ENCODE results near the gene HMGCS2.
A peak's percentile ranks its signal among the peaks of the same experiment; 100 is the strongest.
"Not testable (repeated sequence)": the region's sequence is repeated elsewhere in the genome, so short reads cannot be mapped to it uniquely, and the experiment has no call there.

HMGCS2 gene

DNA sequence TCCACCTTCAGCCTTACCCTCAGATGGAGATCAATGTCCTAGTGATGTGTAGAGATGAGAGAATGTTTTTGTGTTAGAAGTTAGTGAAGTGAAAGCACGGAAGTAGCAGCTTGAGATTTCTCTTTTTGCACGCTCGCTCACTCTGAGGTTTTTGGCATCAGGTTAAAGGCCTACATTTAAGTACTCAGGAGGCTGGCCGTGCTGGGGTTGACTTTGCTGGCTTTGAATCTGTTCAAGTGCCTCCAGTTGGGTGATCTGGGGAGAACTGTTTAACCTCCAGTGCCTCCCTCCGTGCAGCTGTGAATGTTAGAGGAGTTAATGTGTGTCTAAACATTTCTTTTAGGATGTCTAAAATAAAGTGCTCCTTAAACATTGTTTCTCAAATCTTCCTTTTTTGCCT, 43.1 kb downstream of the HMGCS2 start:
- no peak for DNase-seq

DNA sequence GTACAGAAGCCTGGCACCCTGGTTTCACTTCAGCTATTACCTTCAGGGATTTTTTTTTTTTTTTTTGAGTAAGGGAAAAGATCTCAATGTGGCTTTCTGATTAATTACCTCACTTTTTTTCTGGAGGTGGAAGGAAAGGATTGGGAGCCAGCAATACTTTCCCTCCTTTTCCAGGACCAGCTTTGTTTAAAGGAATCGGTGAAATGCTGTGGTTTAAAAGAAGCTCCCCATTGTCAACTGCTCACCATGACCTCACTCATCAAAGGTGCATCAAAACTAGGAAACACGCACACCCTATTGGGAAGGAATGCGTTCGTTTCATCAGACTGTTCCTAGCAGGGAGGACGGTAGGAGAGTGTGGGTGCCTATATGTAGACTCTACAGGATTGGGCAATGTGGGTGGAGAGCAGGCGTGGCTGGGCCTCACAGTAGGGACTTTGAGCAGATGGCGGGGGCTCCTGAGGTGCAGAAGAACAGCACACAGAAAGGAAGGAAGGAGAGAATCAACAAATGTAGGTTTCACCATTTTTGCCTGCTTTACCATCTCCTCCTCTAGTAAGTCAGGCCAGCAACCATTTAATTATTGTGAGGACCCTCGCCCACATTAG, 44.0 kb downstream of the HMGCS2 start:
- no peak for DNase-seq

- DNase-seq = no peak
Observed at GRCh38 chr1:119721896-119722295, 46.8 kb downstream of the HMGCS2 start.

GRCh38 chr1:119720866-119721440, 47.8 kb downstream of the HMGCS2 start:
- DNase-seq = no peak

DNA sequence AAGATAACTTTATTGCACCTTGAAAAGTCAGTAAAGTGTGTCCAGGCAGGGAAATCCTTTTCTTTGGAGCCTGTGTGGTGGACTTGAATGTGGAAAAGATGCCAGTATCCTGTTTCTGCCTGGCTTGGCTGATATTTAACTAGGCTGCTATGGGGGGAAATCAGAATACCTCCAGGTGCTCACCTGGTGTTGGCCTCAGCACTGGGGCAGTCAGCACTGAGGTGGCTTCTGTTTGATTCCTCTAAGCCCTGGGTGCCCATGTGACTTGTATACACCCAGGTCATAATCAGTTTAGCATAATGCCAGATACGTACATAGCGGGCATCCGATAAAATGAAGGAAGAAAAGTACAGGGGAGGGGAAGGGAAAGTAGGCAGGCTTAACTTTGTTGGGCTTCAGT, 49.7 kb downstream of the HMGCS2 start:
- DNase-seq = no peak

DNA sequence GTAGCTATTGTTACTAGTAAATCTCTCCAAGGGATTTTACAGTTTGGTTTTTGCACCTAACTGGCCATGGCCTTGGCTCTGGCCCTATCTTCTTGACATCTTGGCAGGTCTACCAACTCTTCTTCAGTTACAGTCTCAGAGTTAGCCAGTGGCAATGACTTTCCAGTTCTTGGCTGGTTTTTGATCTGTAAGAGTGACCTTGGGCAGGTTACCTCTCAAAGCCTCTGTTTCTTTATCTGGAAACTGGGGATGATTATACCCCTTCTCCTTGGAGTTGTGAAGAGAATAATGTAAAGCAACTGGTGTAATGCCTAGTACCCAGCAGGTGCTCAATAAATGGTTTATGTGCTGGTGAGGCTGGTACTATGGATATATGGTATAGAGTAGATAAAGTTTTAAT, 50.3 kb downstream of the HMGCS2 start:
- DNase-seq = no peak

DNA sequence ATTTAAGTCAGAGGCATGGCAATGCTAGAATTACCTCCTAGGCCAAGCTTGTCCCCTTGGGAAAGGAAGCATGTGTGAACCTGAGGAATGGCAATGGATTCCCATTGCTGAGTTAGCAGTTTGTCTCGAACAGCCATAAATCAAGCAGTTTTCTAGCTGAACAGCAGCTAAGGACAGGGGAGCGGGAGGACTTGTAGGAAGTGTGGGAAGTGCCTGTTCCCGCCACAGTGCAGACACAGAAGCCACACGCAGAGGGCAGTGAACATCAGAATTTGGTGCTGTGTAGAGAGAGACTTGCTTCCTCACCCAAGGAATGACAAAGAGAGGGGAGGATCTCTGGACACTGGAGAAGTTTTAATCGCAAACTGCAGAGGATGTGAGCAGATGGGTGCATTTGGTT, 53.2 kb downstream of the HMGCS2 start:
- DNase-seq = no peak

- DNase-seq = no peak
Observed at GRCh38 chr1:119714583-119714982, 54.1 kb downstream of the HMGCS2 start.

- peak; percentile 53 for DNase-seq
Observed at GRCh38 chr1:119713749-119714456, 54.8 kb downstream of the HMGCS2 start.

DNA sequence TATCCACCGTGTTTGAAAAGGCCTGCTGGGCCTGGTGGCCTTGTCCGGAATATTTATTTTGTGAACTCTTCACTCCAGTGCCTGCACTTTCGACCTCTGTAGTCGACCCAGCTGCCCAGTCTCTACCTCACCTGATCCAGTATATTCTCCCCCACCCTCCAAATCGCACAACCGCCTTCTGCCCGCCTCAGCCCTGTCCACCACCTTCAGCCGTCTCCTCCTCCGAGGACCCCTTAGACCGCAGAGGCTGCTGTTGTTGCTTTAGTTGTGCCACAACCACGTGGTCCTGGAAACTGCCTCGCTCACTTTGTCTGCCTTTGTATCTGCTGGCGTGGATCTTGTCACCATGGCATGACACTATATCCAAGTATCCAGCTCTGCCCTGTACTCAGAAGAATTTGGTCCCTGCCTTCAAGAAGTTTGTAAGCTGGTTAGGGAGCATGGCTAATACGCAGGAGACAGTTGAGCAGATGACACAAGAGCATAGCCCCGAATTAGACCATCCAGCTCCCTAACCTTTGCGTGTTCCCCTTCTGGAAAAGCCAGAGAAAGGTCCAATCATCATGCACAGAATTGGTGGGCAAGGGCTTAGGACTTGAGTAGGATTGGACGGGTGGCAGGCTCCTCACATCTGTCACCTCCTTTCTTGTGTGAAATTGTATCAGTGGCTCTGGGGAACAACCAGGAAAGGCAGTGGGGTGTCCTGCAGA, 55.5 kb downstream of the HMGCS2 start:
- DNase-seq = no peak

DNA sequence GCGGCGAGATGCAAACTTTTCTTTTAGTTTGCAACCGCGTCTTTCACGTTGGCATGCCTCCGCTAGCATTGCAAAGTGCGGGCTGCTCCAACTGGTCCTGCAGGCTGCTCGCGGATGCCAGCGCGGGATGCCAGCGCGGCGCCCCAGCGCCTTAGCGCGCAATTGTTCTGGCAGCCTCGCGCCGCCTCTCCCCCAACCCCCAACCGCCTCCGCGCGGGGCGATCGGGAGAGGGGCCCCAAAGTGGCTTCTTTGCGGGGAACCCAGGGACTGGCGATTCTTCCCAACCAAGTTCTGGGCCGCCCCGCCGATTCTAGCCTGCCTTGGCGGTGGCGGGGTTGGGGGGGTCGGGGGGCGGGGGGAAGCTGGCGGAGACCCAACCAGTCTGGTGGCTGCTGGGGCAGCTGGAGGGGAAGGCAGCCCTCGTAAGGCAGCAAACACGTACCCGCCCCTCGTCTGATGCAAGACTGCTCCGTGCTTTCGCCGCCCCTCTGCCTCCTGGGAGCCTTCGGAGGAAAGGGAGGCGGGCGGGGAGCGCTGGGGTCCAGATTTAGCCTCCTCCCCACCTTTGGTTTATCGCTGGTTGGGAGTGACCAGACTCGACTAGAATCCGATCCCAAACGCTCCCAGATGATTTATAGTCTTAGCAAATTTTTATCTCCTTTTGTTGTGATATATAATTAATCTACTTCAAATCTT, 56.2 kb downstream of the HMGCS2 start:
- DNase-seq = peak; percentile 91

DNA sequence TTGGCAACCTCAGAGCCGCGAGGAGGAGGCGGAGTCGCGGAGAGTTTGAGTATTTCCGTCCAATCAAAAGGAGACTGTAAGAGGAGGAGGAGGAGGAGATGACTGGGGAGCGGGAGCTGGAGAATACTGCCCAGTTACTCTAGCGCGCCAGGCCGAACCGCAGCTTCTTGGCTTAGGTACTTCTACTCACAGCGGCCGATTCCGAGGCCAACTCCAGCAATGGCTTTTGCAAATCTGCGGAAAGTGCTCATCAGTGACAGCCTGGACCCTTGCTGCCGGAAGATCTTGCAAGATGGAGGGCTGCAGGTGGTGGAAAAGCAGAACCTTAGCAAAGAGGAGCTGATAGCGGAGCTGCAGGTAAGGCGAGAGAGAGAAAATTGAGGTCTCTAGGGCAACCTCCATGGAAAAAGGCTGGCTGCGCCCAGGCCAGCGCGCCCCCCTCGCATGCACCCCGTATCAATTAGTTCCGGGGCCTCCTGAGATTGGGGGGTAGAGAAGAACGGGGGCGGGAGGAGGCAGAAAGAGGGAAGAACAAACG, 56.8 kb downstream of the HMGCS2 start, which contains the start of gene PHGDH:
TSS of gene PHGDH (plus strand) at position 131 of the 538 bp plus-strand sequence. CDS start at position 220, 89 bp downstream.
- peak; percentile 85 for DNase-seq

GRCh38 chr1:119711356-119711803, 57.3 kb downstream of the HMGCS2 start:
- not testable (repeated sequence) for DNase-seq

DNA sequence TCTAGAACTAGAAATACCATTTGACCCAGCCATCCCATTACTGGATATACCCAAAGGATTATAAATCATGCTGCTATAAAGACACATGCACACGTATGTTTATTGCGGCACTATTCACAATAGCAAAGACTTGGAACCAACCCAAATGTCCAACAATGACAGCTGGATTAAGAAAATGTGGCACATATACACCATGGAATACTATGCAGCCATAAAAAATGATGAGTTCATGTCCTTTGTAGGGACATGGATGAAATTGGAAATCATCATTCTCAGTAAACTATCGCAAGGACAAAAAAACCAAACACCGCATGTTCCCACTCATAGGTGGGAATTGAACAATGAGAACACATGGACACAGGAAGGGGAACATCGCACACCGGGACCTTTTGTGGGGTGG, 62.1 kb downstream of the HMGCS2 start:
- DNase-seq = not testable (repeated sequence)

DNA sequence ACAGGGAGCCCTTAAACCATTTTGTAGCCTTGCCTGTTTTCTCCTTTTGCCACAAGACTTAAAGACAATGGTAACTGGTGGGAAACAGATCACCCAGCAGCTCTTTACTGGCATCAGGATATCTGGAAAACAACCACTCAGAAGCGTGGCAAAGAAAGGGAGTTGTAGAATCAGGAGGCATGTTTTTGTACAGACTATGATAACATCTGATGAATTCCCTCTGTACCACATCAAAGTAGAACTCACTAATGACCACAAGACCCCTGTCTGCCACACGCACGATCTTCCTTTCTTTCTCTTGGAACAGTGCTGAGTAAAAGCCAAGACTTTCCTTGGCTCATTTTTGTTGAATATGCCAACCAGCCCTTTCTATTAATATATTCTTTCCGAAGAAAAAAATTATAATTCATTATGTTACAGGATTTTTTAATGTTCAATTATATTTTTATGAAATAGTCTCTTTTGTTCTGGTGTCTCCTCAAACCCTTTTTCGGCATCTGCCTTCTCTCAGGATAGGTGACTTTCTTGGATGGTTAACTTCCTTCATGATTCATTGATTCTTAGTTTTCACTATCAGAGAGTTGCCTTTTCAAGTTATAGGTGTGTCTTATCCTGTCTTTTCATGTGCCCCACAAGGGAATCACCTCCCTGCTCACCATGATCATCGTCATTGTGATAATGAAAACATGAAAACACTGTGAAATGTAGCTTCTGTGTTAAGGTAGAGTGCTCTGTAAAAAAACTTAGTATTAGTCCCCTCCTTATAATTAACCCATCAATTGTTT, 64.8 kb downstream of the HMGCS2 start:
- DNase-seq = no peak

GRCh38 chr1:119702384-119702783, 66.3 kb downstream of the HMGCS2 start:
- no peak for DNase-seq

- DNase-seq = no peak
Observed at GRCh38 chr1:119701659-119702058, 67.0 kb downstream of the HMGCS2 start.

- DNase-seq = no peak
Observed at GRCh38 chr1:119700326-119700725, 68.4 kb downstream of the HMGCS2 start.

Measured in right forelimb (tissue), 1 donor.